GM12878 (cell line): ENCODE data around the gene EPB41. TPM values are rescaled to one million over a fixed set of nuclear protein-coding genes. Genes with fewer than 3 reads are reported as not detected.

Source experiments
- ATAC-seq: fragments of 200-7000 bp; cut with Tn5 transposase; 3 replicates; pipeline ENCODE4 v1.9.1; 2020; ENCODE audit warnings: mild to moderate bottlenecking, moderate library complexity
- BruUV-seq: library from RNA; stranded (reverse); fragments of 400-500 nt; replicated peaks from 2 replicates; lab custom pipeline; 2021; lab: Mats Ljungman, UMichigan
- CTCF ChIA-PET: fragments of 300-600 bp; sonication (Branson Sonifier 250); formaldehyde crosslinking; extraction: SDS; loops from one replicate; lab custom pipeline; 2021; ENCODE audit warnings: inconsistent platforms; lab: Yijun Ruan, JAX
- POLR2A ChIA-PET: fragments of 350-600 bp; formaldehyde crosslinking; extraction: SDS; loops from one replicate; lab custom pipeline; 2021; ENCODE audit warnings: inconsistent platforms; lab: Charles Lee
- RAD21 ChIA-PET: fragments of 300-600 bp; sonication (Branson Sonifier 250); formaldehyde crosslinking; loops from one replicate; lab custom pipeline; 2023; ENCODE audit warnings: antibody characterized with exemption; ENCODE audit not compliant: unreplicated experiment; lab: Charles Lee
- SMC1A ChIA-PET: fragments of 300-600 bp; sonication (Branson Sonifier 250); formaldehyde crosslinking; loops from one replicate; lab custom pipeline; 2023; ENCODE audit not compliant: unreplicated experiment, uncharacterized antibody; lab: Charles Lee
- DNase-seq: peaks from one replicate; pipeline ENCODE4 v3.0.0-alpha.2; 2011; ENCODE audit warnings: low read depth, low spot score
- FAIRE-seq: peaks from 3 replicates; lab custom pipeline; 2011; peaks lifted over from hg19 to GRCh38; lab: Jason Lieb, UNC
- H2AFZ ChIP-seq: 2 replicates; pipeline ENCODE4 v1.6.0; 2011; ENCODE audit warnings: low read depth, low read length, control low read depth; ENCODE audit not compliant: control insufficient read depth
- H3K27ac ChIP-seq: 2 replicates; pipeline ENCODE4 v1.5.1; 2011; ENCODE audit warnings: control low read depth; ENCODE audit not compliant: control insufficient read depth, insufficient read depth
- H3K27me3 ChIP-seq, 2 experiments: replicated peaks in 1 of 2; 2 replicates each; pipeline versions ENCODE4 v1.6.0 to v1.6.1; 2011; ENCODE audit warnings: low read length in 1 of 2; ENCODE audit not compliant: control insufficient read depth in 2 of 2, insufficient read depth in 2 of 2
- H3K36me3 ChIP-seq, 2 experiments: 2 replicates each; pipeline ENCODE4 v1.5.1; 2011; ENCODE audit warnings: low read length in 1 of 2; ENCODE audit not compliant: control insufficient read depth in 2 of 2, insufficient read depth in 2 of 2
- H3K4me1 ChIP-seq: 2 replicates; pipeline ENCODE4 v1.6.1; 2011; ENCODE audit warnings: mild to moderate bottlenecking, low read length, moderate library complexity, mixed read lengths; ENCODE audit not compliant: control insufficient read depth, insufficient read depth
- H3K4me2 ChIP-seq: 2 replicates; pipeline ENCODE4 v1.6.0; 2011; ENCODE audit warnings: control low read depth; ENCODE audit not compliant: control insufficient read depth, insufficient read depth
- H3K4me3 ChIP-seq: fragments of 200-600 bp; sonication (generic); 2 replicates; pipeline ENCODE4 v1.5.1; 2016
- H3K79me2 ChIP-seq: 2 replicates; pipeline ENCODE4 v1.6.0; 2011; ENCODE audit warnings: low read length; ENCODE audit not compliant: control insufficient read depth, insufficient read depth
- H3K9ac ChIP-seq: 2 replicates; pipeline ENCODE4 v1.8.0; 2011; ENCODE audit warnings: low read length, control low read depth, mixed read lengths; ENCODE audit not compliant: control insufficient read depth, insufficient read depth
- H3K9me3 ChIP-seq: replicated peaks from 3 replicates; pipeline ENCODE4 v1.5.1; 2011; ENCODE audit warnings: mild to moderate bottlenecking, low read length; ENCODE audit not compliant: control insufficient read depth, insufficient read depth
- H4K20me1 ChIP-seq: 2 replicates; pipeline ENCODE4 v1.6.0; 2011; ENCODE audit not compliant: control insufficient read depth, insufficient read depth
- BACH1 ChIP-seq: fragments of 450-650 bp; IDR thresholded peaks from 2 replicates; pipeline ENCODE4 v1.6.1; 2017; ENCODE audit warnings: mild to moderate bottlenecking, borderline replicate concordance
- DPF2 ChIP-seq: fragments of 450-650 bp; IDR thresholded peaks from 2 replicates; pipeline ENCODE4 v1.6.1; 2017; ENCODE audit warnings: mild to moderate bottlenecking
- E4F1 ChIP-seq: fragments of 450-650 bp; IDR thresholded peaks from 2 replicates; pipeline ENCODE4 v1.6.1; 2018; ENCODE audit warnings: borderline replicate concordance, mild to moderate bottlenecking; ENCODE audit not compliant: partially characterized antibody
- FOXK2 ChIP-seq: fragments of 450-650 bp; IDR thresholded peaks from 2 replicates; pipeline ENCODE4 v1.6.1; 2017; ENCODE audit warnings: mild to moderate bottlenecking, moderate library complexity
- GATAD2B ChIP-seq: fragments of 450-650 bp; conservative IDR thresholded peaks from 2 replicates; pipeline ENCODE4 v1.6.1; 2017; ENCODE audit warnings: low read depth, mild to moderate bottlenecking, moderate library complexity
- HDAC6 ChIP-seq: fragments of 200-600 bp; sonication (generic); IDR thresholded peaks from one replicate; pipeline ENCODE4 v1.8.0; 2017; ENCODE audit warnings: antibody characterized with exemption; ENCODE audit not compliant: unreplicated experiment
- JUND ChIP-seq: IDR thresholded peaks from 2 replicates; pipeline ENCODE4 v1.6.1; 2012; ENCODE audit warnings: low read depth, mild to moderate bottlenecking, low read length, improper control_type of control experiment, moderate library complexity
- MEF2B ChIP-seq: fragments of 450-650 bp; IDR thresholded peaks from 2 replicates; pipeline ENCODE4 v1.6.1; 2018; ENCODE audit warnings: mild to moderate bottlenecking, moderate library complexity; ENCODE audit not compliant: partially characterized antibody, poor library complexity, severe bottlenecking
- MTA3 ChIP-seq: IDR thresholded peaks from 2 replicates; pipeline ENCODE4 v1.6.1; 2012; ENCODE audit warnings: low read length, inconsistent platforms, borderline replicate concordance
- NFXL1 ChIP-seq: fragments of 450-650 bp; IDR thresholded peaks from 2 replicates; pipeline ENCODE4 v1.6.1; 2017; ENCODE audit warnings: antibody characterized with exemption, mild to moderate bottlenecking, borderline replicate concordance
- NFYB ChIP-seq: IDR thresholded peaks from 2 replicates; pipeline ENCODE4 v1.6.1; 2011; ENCODE audit warnings: low read depth, mild to moderate bottlenecking, low read length, improper control_type of control experiment, moderate library complexity; ENCODE audit not compliant: insufficient read depth
- POLR2AphosphoS5 ChIP-seq: IDR thresholded peaks from 2 replicates; pipeline ENCODE4 v1.6.1; 2011; ENCODE audit warnings: mild to moderate bottlenecking, low read length, inconsistent platforms
- RCOR1 ChIP-seq: conservative IDR thresholded peaks from 2 replicates; pipeline ENCODE4 v1.6.1; 2012; ENCODE audit warnings: low read depth, low read length, improper control_type of control experiment
- STAT1 ChIP-seq: fragments of 450-650 bp; conservative IDR thresholded peaks from 2 replicates; pipeline ENCODE4 v1.6.1; 2014; ENCODE audit warnings: antibody characterized with exemption, mild to moderate bottlenecking
- STAT3 ChIP-seq: IDR thresholded peaks from 2 replicates; pipeline ENCODE4 v1.6.1; 2011; ENCODE audit warnings: low read depth, low read length, improper control_type of control experiment
- USF2 ChIP-seq: IDR thresholded peaks from 2 replicates; pipeline ENCODE4 v1.6.1; 2011; ENCODE audit warnings: low read depth, low read length, improper control_type of control experiment, borderline replicate concordance
- YY1 ChIP-seq: IDR thresholded peaks from 2 replicates; pipeline ENCODE4 v1.6.1; 2011; ENCODE audit warnings: low read depth, mild to moderate bottlenecking, low read length
- ZSCAN29 ChIP-seq: fragments of 450-650 bp; IDR thresholded peaks from 2 replicates; pipeline ENCODE4 v1.6.1; 2017; ENCODE audit warnings: mild to moderate bottlenecking, moderate library complexity
- WGBS: methylation state at CpG from one replicate; pipeline ENCODE4 v1.1.6; 2016; ENCODE audit warnings: low lambda C conversion rate; ENCODE audit not compliant: insufficient replicate concordance, insufficient coverage; ENCODE audit errors: missing lambda C conversion rate; 5-methylcytosine and 5-hydroxymethylcytosine counted together
- in situ Hi-C: fragments of 300-500 bp; cut with MboI; formaldehyde crosslinking; loops from 9 replicates; pipeline ENCODE4 v1.14.3; 2018; ENCODE audit warnings: mixed read lengths
- intact Hi-C: fragments of 100-400 bp; cut with micrococcal nuclease; formaldehyde crosslinking; loops from one replicate; pipeline ENCODE4 v1.14.2; 2022; ENCODE audit not compliant: unreplicated experiment
- polyA plus RNA-seq, 11 experiments: library from polyadenylated mRNA; depleted of rRNA in 4 of 11; unstranded in 6 of 11; stranded (reverse) in 5 of 11; fragments of >200 nt; fragmentation: Nextera tagmentation in 4 of 11; fragmentation: Illumina TruSeq in 1 of 11; extraction: Ambion mirVana in 4 of 11; extraction: Trizol in 1 of 11; gene quantifications; 1 replicate in 1 of 11; 2 replicates in 10 of 11; pipeline versions ENCODE4 v1.2.1 to v1.2.3, GENCODE V29; 2011 to 2016; ENCODE audit warnings: inconsistent platforms in 2 of 11, missing spikeins in 2 of 11, low read depth in 1 of 11
- total RNA-seq, 4 experiments: library from RNA; depleted of rRNA in 3 of 4; stranded (reverse); fragments of >200 nt in 3 of 4; fragmentation: Illumina TruSeq in 1 of 4; extraction: Trizol in 1 of 4; gene quantifications; 2 replicates each; pipeline versions ENCODE4 v1.2.1 to v1.2.3, GENCODE V29; 2013 to 2021
- TF ChIP-seq, protein P1 (sequence below): IDR thresholded peaks from 2 replicates; pipeline ENCODE4 v1.6.1; 2012; ENCODE audit warnings: low read depth, low read length, improper control_type of control experiment
- TF ChIP-seq, protein P2 (sequence below): IDR thresholded peaks from 2 replicates; pipeline ENCODE4 v1.6.1; 2011; ENCODE audit warnings: low read depth, mild to moderate bottlenecking, low read length, moderate library complexity, borderline replicate concordance; ENCODE audit errors: extremely low read depth

EPB41 gene
- total and polyA plus RNA-seq, 10 of the 15 experiments (the other 5 are each of a cell fraction or from before 2014, with no cell fraction given): 1.1 to 77.6 (median 58.8) TPM

DNA sequence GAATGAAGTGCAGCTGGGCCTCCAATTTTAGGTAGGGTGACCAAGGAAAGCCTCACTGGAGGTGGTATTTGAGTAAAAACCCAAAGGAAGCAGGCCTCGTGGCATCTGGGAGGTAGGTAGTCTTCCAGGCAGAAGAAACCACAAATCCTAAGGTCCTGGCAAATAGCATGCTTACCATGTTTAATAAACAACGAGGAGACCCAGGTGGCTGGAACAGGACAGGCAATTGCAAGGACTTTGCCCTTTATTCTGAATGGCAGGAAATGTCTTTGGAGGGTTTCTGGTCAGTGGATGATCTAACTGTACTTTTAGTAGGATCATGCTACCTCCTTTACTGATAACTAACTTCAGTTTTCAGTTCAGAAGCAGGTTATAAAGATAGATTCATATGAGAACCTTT is 52.2 kb downstream of the EPB41 start:
- Histone ChIP-seq H3K4me3 (no peak overlapping the region), H2AFZ (no peak overlapping the region), H3K27me3 (no peaks in the 10 kb centered on the region), H3K9ac (no peak overlapping the region), H3K4me2 (no peak overlapping the region), H3K9me3 (no peaks in the 10 kb centered on the region), H3K27ac (no peak overlapping the region), H3K36me3 (no peaks in the 10 kb centered on the region), H3K4me1 (no peaks in the 10 kb centered on the region; the same call in 1 of the 2 replicates), H4K20me1 (no peaks in the 10 kb centered on the region), H3K79me2 (no peaks in the 10 kb centered on the region)
- ChIA-PET CTCF (no interaction called here), POLR2A (no interaction called here), SMC1A (no interaction called here), RAD21 (no interaction called here)
- in situ Hi-C loops (no loop called here), intact Hi-C loops (loop anchor here (10.0 kb wide), 1 partner anchor 52 kb away; the partner anchor contains the start of gene EPB41)
- WGBS: 61% methylated on average over 2 of the region's 2 CpGs
- no TSS peak for BruUV-seq
- FAIRE-seq (no peak), ATAC-seq (no peak), DNase-seq (no peak)
- no peak for TF ChIP-seq STAT3
- no peak for TF ChIP-seq GATAD2B
- TF ChIP-seq NFXL1: no peak
- no peak for TF ChIP-seq JUND
- no peak for TF ChIP-seq MEF2B
- TF ChIP-seq, protein P1, sequence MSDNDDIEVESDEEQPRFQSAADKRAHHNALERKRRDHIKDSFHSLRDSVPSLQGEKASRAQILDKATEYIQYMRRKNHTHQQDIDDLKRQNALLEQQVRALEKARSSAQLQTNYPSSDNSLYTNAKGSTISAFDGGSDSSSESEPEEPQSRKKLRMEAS: no peak
- TF ChIP-seq RCOR1: no peak
- TF ChIP-seq MTA3: no peak
- TF ChIP-seq YY1: no peak
- no peak for TF ChIP-seq E4F1
- TF ChIP-seq POLR2AphosphoS5: no peak
- no peak for TF ChIP-seq ZSCAN29
- TF ChIP-seq FOXK2: no peak
- no peak for TF ChIP-seq NFYB
- no peak for TF ChIP-seq HDAC6
- TF ChIP-seq, protein P2, sequence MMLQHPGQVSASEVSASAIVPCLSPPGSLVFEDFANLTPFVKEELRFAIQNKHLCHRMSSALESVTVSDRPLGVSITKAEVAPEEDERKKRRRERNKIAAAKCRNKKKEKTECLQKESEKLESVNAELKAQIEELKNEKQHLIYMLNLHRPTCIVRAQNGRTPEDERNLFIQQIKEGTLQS: no peak
- no peak for TF ChIP-seq STAT1
- no peak for TF ChIP-seq USF2
- TF ChIP-seq DPF2: no peak
- TF ChIP-seq BACH1: no peak
